ENCODE measurements around the gene PTK6.

DNA sequence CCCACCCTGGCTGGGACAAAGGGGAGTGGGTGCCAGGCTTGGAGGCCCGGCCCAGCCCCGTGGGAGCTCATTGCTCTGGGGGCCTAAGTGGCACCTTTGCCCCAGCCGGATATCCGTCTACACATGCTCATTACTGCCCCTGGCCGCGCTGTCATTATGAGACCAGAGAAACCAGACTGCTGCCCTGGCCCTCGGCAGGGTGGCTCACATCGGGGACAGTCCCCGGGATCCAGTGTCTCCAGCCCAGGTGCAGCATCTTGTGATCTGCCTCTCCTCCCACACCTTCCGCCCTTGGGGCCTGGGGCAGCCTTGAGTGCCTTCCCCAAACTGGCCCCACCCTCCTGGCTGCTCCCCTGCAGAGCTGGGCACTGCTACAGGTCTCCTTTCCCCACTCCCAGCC lies 5.5 kb upstream of the PTK6 start:
- TF ChIP-seq, protein P1, sequence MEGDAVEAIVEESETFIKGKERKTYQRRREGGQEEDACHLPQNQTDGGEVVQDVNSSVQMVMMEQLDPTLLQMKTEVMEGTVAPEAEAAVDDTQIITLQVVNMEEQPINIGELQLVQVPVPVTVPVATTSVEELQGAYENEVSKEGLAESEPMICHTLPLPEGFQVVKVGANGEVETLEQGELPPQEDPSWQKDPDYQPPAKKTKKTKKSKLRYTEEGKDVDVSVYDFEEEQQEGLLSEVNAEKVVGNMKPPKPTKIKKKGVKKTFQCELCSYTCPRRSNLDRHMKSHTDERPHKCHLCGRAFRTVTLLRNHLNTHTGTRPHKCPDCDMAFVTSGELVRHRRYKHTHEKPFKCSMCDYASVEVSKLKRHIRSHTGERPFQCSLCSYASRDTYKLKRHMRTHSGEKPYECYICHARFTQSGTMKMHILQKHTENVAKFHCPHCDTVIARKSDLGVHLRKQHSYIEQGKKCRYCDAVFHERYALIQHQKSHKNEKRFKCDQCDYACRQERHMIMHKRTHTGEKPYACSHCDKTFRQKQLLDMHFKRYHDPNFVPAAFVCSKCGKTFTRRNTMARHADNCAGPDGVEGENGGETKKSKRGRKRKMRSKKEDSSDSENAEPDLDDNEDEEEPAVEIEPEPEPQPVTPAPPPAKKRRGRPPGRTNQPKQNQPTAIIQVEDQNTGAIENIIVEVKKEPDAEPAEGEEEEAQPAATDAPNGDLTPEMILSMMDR (IDR thresholded peaks at IDR 0.05 in 2 of 3, conservative IDR thresholded peaks at IDR 0.05 in 1 of 3; ENCODE audit: borderline replicate concordance in 1 of 3, insufficient read depth in 1 of 3, low read depth in 2 of 3, low read length in 2 of 3): no peak
- no peak for TF ChIP-seq POLR2A (IDR thresholded peaks at IDR 0.05; ENCODE audit: borderline replicate concordance, extremely low read depth, insufficient read depth, insufficient read length)
- TF ChIP-seq POLR2AphosphoS5 (IDR thresholded peaks at IDR 0.05; ENCODE audit: low read depth, low read length): no peak
- TF ChIP-seq EZH2 (IDR thresholded peaks at IDR 0.05): no peak
- TF ChIP-seq, protein P2, sequence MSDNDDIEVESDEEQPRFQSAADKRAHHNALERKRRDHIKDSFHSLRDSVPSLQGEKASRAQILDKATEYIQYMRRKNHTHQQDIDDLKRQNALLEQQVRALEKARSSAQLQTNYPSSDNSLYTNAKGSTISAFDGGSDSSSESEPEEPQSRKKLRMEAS (IDR thresholded peaks at IDR 0.05): no peak
- no peak for TF ChIP-seq FOSL1 (IDR thresholded peaks at IDR 0.05; ENCODE audit: low read depth)
- no peak for TF ChIP-seq EZH2phosphoT487 (IDR thresholded peaks at IDR 0.05; ENCODE audit: borderline replicate concordance)
- TF ChIP-seq, protein P3, sequence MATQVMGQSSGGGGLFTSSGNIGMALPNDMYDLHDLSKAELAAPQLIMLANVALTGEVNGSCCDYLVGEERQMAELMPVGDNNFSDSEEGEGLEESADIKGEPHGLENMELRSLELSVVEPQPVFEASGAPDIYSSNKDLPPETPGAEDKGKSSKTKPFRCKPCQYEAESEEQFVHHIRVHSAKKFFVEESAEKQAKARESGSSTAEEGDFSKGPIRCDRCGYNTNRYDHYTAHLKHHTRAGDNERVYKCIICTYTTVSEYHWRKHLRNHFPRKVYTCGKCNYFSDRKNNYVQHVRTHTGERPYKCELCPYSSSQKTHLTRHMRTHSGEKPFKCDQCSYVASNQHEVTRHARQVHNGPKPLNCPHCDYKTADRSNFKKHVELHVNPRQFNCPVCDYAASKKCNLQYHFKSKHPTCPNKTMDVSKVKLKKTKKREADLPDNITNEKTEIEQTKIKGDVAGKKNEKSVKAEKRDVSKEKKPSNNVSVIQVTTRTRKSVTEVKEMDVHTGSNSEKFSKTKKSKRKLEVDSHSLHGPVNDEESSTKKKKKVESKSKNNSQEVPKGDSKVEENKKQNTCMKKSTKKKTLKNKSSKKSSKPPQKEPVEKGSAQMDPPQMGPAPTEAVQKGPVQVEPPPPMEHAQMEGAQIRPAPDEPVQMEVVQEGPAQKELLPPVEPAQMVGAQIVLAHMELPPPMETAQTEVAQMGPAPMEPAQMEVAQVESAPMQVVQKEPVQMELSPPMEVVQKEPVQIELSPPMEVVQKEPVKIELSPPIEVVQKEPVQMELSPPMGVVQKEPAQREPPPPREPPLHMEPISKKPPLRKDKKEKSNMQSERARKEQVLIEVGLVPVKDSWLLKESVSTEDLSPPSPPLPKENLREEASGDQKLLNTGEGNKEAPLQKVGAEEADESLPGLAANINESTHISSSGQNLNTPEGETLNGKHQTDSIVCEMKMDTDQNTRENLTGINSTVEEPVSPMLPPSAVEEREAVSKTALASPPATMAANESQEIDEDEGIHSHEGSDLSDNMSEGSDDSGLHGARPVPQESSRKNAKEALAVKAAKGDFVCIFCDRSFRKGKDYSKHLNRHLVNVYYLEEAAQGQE (IDR thresholded peaks at IDR 0.05; ENCODE audit: low read depth): no peak
- TF ChIP-seq JUND (IDR thresholded peaks at IDR 0.05): no peak
- TF ChIP-seq SP1 (IDR thresholded peaks at IDR 0.05; ENCODE audit: low read depth): no peak
- no peak for TF ChIP-seq YY1 (IDR thresholded peaks at IDR 0.05; ENCODE audit: extremely low read depth, insufficient replicate concordance, low read depth, low read length)
- TF ChIP-seq ZNF274 (IDR thresholded peaks at IDR 0.05; ENCODE audit: low read depth, low read length): no peak

All from HCT116 (cell line).